Measurements from ENCODE around the gene KCNAB1.

The KCNAB1 gene

DNA sequence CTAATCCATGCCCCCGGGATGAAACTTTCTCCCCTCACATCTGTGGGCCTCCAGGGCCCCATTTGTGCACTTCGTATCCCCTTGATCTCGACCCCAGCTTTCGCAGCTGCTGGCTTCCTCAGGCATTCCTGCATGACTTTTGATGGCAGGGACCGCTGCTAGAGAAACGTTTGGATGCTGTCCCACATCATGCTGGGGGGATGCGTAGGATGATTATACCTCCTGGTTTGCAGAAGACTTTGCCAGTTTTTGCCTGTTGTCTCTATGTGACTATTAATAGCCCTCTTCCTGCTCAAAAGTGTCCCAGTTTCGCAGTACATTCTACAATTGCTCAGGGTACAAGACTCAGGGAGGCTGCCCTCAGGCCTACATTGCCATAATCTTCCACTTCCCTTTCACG is 10.4 kb upstream of the KCNAB1 start:
- TF ChIP-seq, protein P1, sequence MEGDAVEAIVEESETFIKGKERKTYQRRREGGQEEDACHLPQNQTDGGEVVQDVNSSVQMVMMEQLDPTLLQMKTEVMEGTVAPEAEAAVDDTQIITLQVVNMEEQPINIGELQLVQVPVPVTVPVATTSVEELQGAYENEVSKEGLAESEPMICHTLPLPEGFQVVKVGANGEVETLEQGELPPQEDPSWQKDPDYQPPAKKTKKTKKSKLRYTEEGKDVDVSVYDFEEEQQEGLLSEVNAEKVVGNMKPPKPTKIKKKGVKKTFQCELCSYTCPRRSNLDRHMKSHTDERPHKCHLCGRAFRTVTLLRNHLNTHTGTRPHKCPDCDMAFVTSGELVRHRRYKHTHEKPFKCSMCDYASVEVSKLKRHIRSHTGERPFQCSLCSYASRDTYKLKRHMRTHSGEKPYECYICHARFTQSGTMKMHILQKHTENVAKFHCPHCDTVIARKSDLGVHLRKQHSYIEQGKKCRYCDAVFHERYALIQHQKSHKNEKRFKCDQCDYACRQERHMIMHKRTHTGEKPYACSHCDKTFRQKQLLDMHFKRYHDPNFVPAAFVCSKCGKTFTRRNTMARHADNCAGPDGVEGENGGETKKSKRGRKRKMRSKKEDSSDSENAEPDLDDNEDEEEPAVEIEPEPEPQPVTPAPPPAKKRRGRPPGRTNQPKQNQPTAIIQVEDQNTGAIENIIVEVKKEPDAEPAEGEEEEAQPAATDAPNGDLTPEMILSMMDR (IDR thresholded peaks at IDR 0.05; ENCODE audit: control extremely low read depth, extremely low read depth, low read depth, missing control alignments): no peak
- CTCF ChIA-PET: interaction anchor here (1.0 to 1.5 kb wide), 3 partner anchors 16 to 147 kb away, joined by 3 to 4 read pairs (median 3); no protein-coding TSS in a partner anchor
- DNase-seq (ENCODE audit: extremely low spot score): no peak
- POLR2A ChIA-PET: no interaction called here

DNA sequence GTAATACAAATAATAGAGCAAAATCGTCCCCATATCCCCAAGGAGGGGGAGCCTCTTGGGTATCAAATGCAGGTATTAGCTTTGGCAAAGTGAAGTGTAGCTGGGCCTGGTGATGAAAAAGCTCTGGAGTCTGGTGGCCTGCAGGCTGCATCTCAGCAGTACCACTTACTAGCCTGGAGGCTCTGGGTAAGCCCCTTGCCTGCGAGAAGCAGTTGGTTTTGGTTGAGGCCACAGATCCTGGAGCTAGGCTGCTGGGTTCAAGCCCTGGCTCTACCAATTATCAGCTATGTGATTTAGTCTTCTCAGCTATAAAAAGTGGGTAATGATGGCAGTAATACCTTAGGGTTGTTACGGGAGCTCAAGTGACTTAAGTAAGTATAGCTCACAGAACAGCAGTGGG is 6.1 kb downstream of the KCNAB1 start:
- ChIA-PET CTCF (interaction anchor here (0.8 to 2.5 kb wide), 9 partner anchors 9 to 87 kb away, joined by 3 to 12 read pairs (median 4); no protein-coding TSS in a partner anchor), POLR2A (no interaction called here)
- TF ChIP-seq, protein P1 (IDR thresholded peaks at IDR 0.05; ENCODE audit: control extremely low read depth, extremely low read depth, low read depth, missing control alignments): no peak
- no peak for DNase-seq (ENCODE audit: extremely low spot score)

DNA sequence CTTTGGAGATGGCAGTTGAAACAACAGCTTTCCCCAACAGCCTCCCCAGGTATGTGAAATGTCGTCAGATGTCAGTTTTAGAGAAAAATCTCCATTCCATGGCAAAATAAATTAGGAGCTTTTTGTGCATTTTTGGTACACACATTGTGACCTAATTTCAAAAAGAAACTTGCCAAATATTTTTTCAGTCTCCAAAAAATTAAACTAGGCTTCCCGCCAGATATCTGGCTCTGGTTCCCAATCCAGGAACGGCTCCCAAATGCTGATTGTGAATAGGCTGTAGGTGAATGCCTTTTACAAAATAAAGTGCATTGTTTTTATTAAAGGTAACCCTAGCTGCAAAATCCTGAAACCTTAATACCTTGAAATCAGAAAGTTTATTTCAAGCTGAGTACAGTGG is 10.9 kb downstream of the KCNAB1 start:
- DNase-seq (ENCODE audit: extremely low spot score): no peak
- POLR2A ChIA-PET: no interaction called here
- TF ChIP-seq, protein P1 (IDR thresholded peaks at IDR 0.05; ENCODE audit: control extremely low read depth, extremely low read depth, low read depth, missing control alignments): no peak
- CTCF ChIA-PET: interaction anchor here (0.9 to 1.8 kb wide), 7 partner anchors 8 to 325 kb away, joined by 3 to 6 read pairs (median 4); partner anchors contain the start of gene C3orf33

DNA sequence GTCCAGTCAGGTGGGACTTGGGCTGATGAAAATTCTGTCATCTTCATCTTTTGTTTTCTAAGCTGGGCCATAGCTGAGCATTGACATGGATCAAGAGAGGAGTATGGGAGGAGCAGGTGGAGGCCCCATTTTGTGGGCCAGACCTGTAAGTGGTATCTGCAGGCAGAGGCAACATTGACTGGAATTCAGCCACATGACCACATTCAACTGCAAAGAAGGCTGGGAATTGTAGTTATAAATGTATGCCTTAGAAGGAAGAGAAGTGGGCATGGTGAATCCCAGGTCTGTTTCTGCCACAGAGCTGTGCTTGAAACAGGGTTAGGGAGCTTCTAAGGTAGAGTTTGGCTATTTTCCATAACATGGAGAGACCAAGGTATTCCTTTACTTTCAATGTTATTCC is 11.4 kb downstream of the KCNAB1 start:
- TF ChIP-seq, protein P1 (IDR thresholded peaks at IDR 0.05; ENCODE audit: control extremely low read depth, extremely low read depth, low read depth, missing control alignments): no peak
- ChIA-PET POLR2A (no interaction called here), CTCF (interaction anchor here (0.9 to 1.8 kb wide), 6 partner anchors 9 to 326 kb away, joined by 3 to 6 read pairs (median 4); partner anchors contain the start of gene C3orf33)
- no peak for DNase-seq (ENCODE audit: extremely low spot score)

DNA sequence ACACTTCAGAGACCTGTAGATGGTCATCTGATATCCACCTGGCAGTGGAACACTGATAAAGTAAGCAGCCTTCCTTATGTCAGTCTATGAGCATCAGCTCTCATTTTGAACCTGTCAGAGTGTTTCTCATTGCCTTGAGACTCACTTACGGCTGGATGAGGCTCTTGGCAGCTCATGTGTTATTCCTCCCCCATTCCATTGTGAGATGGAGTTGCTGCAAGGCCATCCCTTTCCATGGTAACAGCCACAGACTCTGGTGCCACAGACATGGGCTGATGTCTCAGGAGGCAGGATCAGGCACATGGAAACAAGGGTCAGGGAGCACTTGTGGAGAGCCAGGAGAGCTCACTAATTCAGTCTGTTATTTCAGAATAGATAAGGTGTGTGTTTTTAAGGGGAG is 11.9 kb downstream of the KCNAB1 start:
- DNase-seq (ENCODE audit: extremely low spot score): no peak
- ChIA-PET POLR2A (no interaction called here), CTCF (interaction anchor here (0.9 to 1.8 kb wide), 5 partner anchors 10 to 327 kb away, joined by 3 to 5 read pairs (median 4); partner anchors contain the start of gene C3orf33)
- TF ChIP-seq, protein P1 (IDR thresholded peaks at IDR 0.05; ENCODE audit: control extremely low read depth, extremely low read depth, low read depth, missing control alignments): no peak

DNA sequence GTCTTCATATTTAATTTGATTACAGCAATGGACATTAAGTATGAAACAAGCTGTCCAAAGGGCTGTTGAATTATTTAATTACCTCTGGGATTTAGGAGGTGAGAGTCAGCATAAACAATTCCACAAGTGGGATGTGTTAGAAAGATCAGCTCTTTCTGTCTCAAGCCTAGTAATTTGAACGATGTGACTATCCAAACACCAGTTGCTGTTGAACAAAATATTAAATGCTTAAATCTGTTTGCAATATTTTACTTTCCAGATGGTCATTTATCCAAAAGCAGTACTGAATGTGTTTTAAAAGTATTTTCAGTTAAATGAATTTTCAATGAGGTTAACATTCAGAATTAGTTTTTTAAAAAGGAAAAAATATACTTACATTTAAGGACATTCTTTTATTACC is 12.7 kb downstream of the KCNAB1 start:
- CTCF ChIA-PET: interaction anchor here (1.0 to 1.7 kb wide), 3 partner anchors 13 to 19 kb away, joined by 3 to 5 read pairs (median 5); no protein-coding TSS in a partner anchor
- TF ChIP-seq, protein P1 (IDR thresholded peaks at IDR 0.05; ENCODE audit: control extremely low read depth, extremely low read depth, low read depth, missing control alignments): no peak
- DNase-seq (ENCODE audit: extremely low spot score): no peak
- POLR2A ChIA-PET: no interaction called here

All from GM10248 (cell line).